Gastroesophageal sphincter (tissue), 4 donors: ENCODE measurements around the gene CBFB. TPM values are rescaled to one million over a fixed set of nuclear protein-coding genes. Genes with fewer than 3 reads are reported as not detected.

Experiments used
- ATAC-seq: fragments of 150-250 bp; one replicate; pipeline ENCODE4 v1.9.1; 2016; ENCODE audit warnings: mild to moderate bottlenecking, moderate library complexity
- H3K27ac ChIP-seq, 4 donors: fragments of 200-600 bp; sonication (generic) in 3 of 4; 1 replicate in 3 of 4; 2 replicates in 1 of 4; pipeline ENCODE4 v1.5.1; 2016 to 2019
- H3K27me3 ChIP-seq: fragments of 200-600 bp; sonication (generic); one replicate; pipeline ENCODE4 v1.5.1; 2019
- H3K36me3 ChIP-seq, 2 donors: fragments of 200-600 bp; sonication (generic); one replicate each; pipeline ENCODE4 v1.5.1; 2019; ENCODE audit warnings: control low read depth in 1 of 2
- H3K4me1 ChIP-seq, 3 donors: fragments of 200-600 bp; sonication (generic); 1 replicate in 2 of 3; 2 replicates in 1 of 3; pipeline ENCODE4 v1.5.1; 2016 to 2019; ENCODE audit warnings: control low read depth in 2 of 3
- H3K4me3 ChIP-seq, 2 donors: fragments of 200-600 bp; sonication (generic); one replicate each; pipeline ENCODE4 v1.5.1; 2019; ENCODE audit warnings: mild to moderate bottlenecking in 1 of 2, moderate library complexity in 1 of 2
- H3K9me3 ChIP-seq, 3 donors: fragments of 200-600 bp; sonication (generic); one replicate each; pipeline ENCODE4 v1.5.1; 2017 to 2019; ENCODE audit warnings: control low read depth in 2 of 3
- EP300 ChIP-seq: sonication (generic); formaldehyde crosslinking; IDR thresholded peaks from one replicate; pipeline ENCODE4 v1.6.1; 2017; ENCODE audit warnings: antibody characterized with exemption, mild to moderate bottlenecking
- POLR2A ChIP-seq, 2 donors: fragments of 450-650 bp; IDR thresholded peaks; one replicate each; pipeline ENCODE4 v1.6.1; 2017; ENCODE audit warnings: antibody characterized with exemption in 2 of 2, mild to moderate bottlenecking in 2 of 2, moderate library complexity in 1 of 2
- POLR2AphosphoS5 ChIP-seq: sonication (generic); formaldehyde crosslinking; IDR thresholded peaks from one replicate; pipeline ENCODE4 v1.6.1; 2017; ENCODE audit warnings: antibody characterized with exemption
- WGBS, 2 donors: methylation state at CpG; one replicate each; pipeline ENCODE4 v1.1.5; 2018; ENCODE audit warnings: low coverage in 1 of 2; 5-methylcytosine and 5-hydroxymethylcytosine counted together
- total RNA-seq, 4 donors: library from RNA; depleted of rRNA; stranded (reverse); fragments of >200 nt; gene quantifications; one replicate each; pipeline ENCODE4 v1.1.0, GENCODE V29; 2016
- TF ChIP-seq, protein P1 (sequence below), 4 experiments: fragments of 200-600 bp in 2 of 4; fragments of 450-650 bp in 2 of 4; sonication (generic) in 1 of 4; IDR thresholded peaks; one replicate each; pipeline ENCODE4 v1.5.1; 2017 to 2019; ENCODE audit warnings: antibody characterized with exemption in 4 of 4, mild to moderate bottlenecking in 2 of 4, moderate library complexity in 2 of 4

The CBFB gene
- total RNA-seq, 4 donors from 2014 or later: 26.5 to 39.3 (median 27.5) TPM

DNA sequence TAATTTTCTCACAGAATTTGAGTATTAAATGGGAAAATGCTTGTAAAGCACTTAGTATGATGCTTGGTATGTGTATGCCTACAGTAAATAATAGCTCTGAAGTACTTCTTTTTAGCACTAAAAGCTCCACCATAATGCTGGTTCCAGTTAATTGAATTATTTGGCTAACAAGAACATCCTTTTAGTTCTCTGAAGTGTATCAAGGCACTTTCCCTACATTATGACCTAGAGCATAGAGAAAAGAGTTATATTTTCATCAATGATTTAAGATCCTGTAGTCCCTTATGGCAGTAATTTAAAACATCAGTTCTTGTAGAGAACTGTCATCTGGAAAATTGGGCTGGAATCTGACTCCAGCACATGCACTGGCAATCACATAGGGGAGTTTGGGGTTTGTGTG lies 58.9 kb downstream of the CBFB start:
- H3K36me3 ChIP-seq: peaks cover 0 to 24% of the 10 kb centered on the region in 2 donors
- TF ChIP-seq POLR2AphosphoS5 (no peak), POLR2A (IDR thresholded peaks at IDR 0.05) (no peak), EP300 (no peak)
- TF ChIP-seq, protein P1, sequence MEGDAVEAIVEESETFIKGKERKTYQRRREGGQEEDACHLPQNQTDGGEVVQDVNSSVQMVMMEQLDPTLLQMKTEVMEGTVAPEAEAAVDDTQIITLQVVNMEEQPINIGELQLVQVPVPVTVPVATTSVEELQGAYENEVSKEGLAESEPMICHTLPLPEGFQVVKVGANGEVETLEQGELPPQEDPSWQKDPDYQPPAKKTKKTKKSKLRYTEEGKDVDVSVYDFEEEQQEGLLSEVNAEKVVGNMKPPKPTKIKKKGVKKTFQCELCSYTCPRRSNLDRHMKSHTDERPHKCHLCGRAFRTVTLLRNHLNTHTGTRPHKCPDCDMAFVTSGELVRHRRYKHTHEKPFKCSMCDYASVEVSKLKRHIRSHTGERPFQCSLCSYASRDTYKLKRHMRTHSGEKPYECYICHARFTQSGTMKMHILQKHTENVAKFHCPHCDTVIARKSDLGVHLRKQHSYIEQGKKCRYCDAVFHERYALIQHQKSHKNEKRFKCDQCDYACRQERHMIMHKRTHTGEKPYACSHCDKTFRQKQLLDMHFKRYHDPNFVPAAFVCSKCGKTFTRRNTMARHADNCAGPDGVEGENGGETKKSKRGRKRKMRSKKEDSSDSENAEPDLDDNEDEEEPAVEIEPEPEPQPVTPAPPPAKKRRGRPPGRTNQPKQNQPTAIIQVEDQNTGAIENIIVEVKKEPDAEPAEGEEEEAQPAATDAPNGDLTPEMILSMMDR (IDR thresholded peaks at IDR 0.05): no peak
- H3K9me3 ChIP-seq: no peaks in the 10 kb centered on the region
- no peak overlapping the region for H3K27ac ChIP-seq
- ATAC-seq: no peak
- H3K4me3 ChIP-seq: no peak overlapping the region
- peaks cover 0 to 13% (median 0%) of the 10 kb centered on the region in 3 donors for H3K4me1 ChIP-seq
- no peaks in the 10 kb centered on the region for H3K27me3 ChIP-seq

DNA sequence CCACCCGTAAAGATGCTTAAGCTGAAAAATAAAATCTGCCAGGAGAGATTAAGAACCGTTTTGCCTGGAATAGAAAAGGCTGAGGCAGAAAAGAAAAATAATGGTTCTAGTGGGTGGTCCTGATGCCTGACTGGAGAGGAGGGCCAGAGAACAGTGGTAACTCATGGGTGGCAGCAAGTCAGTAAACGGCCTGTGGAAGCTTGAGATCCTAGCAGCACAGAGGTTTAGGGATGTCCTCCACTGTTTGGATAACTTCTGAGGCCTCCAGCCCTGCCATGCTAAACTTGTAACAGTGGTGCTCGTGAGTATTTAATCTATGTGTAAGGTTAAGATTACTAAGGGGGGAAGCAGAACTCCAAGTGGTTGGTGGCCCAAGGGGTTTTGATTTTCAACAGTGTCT lies 59.6 kb downstream of the CBFB start:
- H3K9me3 ChIP-seq: no peaks in the 10 kb centered on the region
- peaks cover 0 to 13% (median 0%) of the 10 kb centered on the region in 3 donors for H3K4me1 ChIP-seq
- no peak for ATAC-seq
- TF ChIP-seq EP300 (no peak), POLR2A (IDR thresholded peaks at IDR 0.05) (no peak), POLR2AphosphoS5 (no peak)
- TF ChIP-seq, protein P1 (IDR thresholded peaks at IDR 0.05): no peak
- H3K4me3 ChIP-seq: no peak overlapping the region
- peaks cover 0 to 19% of the 10 kb centered on the region in 2 donors for H3K36me3 ChIP-seq
- no peaks in the 10 kb centered on the region for H3K27me3 ChIP-seq
- 69 to 79% methylated on average over 3 to 4 of the region's 4 CpGs for WGBS, 2 donors
- no peak overlapping the region for H3K27ac ChIP-seq

DNA sequence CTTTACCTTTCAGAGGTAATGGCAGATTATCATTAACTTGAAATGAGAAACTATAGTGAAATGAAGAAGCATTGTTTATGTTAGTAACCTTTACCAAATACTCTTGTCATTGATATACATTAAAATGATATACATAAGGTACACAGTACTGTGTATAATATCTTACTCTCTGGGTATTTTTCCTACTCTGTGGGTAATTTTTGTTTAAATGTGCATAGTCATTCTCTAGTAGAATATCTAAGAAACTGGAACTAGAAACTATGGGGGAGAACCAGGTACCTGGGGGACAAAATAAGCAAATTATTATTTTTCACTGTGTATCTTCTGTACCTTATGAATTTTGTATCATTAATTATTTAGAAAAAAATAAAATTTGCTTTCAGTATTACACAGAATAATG lies 60.2 kb downstream of the CBFB start:
- Histone ChIP-seq H3K9me3 (no peaks in the 10 kb centered on the region), H3K27me3 (no peaks in the 10 kb centered on the region), H3K36me3 (peaks cover 0 to 19% of the 10 kb centered on the region in 2 donors), H3K4me1 (peaks cover 0 to 13% (median 0%) of the 10 kb centered on the region in 3 donors), H3K4me3 (no peak overlapping the region), H3K27ac (no peak overlapping the region)
- ATAC-seq: no peak
- TF ChIP-seq EP300 (no peak), POLR2A (IDR thresholded peaks at IDR 0.05) (no peak), POLR2AphosphoS5 (no peak)
- TF ChIP-seq, protein P1 (IDR thresholded peaks at IDR 0.05): no peak

DNA sequence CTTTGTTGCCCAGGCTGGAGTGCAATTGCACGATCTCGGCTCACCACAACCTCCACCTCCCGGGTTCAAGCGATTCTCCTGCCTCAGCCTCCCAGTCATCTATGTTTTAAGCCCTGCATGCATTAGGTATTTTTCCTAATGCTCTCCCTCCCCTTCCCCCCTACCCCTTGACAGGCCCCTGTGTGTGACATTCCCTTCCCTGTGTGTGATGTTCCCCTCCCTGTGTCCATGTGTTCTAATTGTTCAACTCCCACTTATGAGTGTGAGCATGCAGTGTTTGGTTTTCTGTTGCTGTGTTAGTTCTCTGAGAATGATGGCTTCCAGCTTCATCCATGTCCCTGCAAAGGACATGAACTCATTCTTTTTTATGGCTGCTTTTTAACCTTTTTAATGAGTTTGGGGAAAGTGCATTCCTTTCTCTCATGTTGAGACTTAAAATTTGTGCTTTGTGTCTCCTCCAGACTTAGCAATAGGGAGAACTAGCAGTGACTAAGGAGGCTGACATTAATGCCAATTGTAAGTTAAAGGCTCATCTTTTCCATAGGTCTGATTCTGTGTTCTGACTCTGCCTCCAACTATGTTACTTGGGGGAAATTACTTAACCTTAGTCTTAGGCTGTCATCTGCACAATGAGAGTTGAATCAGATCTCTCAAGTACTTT lies 63.1 kb downstream of the CBFB start:
- WGBS, 2 donors: 83 to 90% methylated on average over 4 of the region's 4 CpGs
- Histone ChIP-seq H3K36me3 (peaks cover 0 to 15% of the 10 kb centered on the region in 2 donors), H3K27ac (no peak overlapping the region), H3K27me3 (no peaks in the 10 kb centered on the region), H3K4me1 (peaks cover 0 to 3% (median 0%) of the 10 kb centered on the region in 3 donors), H3K9me3 (no peaks in the 10 kb centered on the region), H3K4me3 (no peak overlapping the region)
- ATAC-seq: no peak
- TF ChIP-seq POLR2AphosphoS5 (no peak), EP300 (no peak), POLR2A (IDR thresholded peaks at IDR 0.05) (no peak)
- TF ChIP-seq, protein P1 (IDR thresholded peaks at IDR 0.05): no peak

DNA sequence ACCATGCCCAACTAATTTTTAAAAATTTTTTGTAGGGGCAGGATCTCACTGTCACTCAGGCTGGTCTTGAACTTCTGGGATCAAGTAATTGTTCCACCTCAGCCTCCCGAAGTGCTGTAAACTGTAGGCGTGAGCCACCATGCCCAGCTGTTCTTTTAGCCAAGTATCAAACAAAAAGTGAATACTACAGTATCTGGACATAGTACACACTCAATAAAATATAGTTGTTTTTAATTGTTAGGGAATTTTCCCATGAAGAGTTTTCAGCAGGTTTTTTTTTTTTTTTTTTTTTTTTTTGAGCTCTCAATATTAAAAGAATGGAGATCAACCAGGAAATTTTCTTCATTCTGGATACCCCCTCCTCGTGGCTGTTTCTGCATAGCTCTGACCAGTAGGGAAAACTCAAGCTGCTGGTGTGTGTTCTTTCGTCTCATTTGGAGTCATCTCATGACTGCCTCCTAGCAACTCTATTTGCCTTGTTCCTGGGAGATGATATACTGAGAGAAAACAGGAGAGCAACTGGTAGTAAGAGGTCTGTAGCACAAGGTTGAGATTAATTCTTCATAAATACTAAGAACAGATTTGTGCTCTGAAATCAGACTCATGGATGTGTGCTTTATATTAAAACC lies 64.3 kb downstream of the CBFB start:
- no peaks in the 10 kb centered on the region for H3K4me1 ChIP-seq
- H3K9me3 ChIP-seq: no peaks in the 10 kb centered on the region
- H3K36me3 ChIP-seq: peaks cover 0 to 15% of the 10 kb centered on the region in 2 donors
- no peak overlapping the region for H3K27ac ChIP-seq
- WGBS, 2 donors: 65 to 78% methylated on average over 2 to 4 of the region's 4 CpGs
- no peaks in the 10 kb centered on the region for H3K27me3 ChIP-seq
- TF ChIP-seq EP300 (no peak), POLR2A (IDR thresholded peaks at IDR 0.05) (no peak), POLR2AphosphoS5 (no peak)
- TF ChIP-seq, protein P1 (IDR thresholded peaks at IDR 0.05): no peak
- no peak for ATAC-seq
- no peak overlapping the region for H3K4me3 ChIP-seq
